Measurements from ENCODE around the gene PXN. TPM values are rescaled to one million over a fixed set of nuclear protein-coding genes. Genes with fewer than 3 reads are reported as not detected.

PXN gene
- total and polyA plus RNA-seq, 2 of the 13 experiments (the other 11 are each of a cell fraction or from before 2014, with no cell fraction given) = 13.6 to 14.2 TPM

DNA sequence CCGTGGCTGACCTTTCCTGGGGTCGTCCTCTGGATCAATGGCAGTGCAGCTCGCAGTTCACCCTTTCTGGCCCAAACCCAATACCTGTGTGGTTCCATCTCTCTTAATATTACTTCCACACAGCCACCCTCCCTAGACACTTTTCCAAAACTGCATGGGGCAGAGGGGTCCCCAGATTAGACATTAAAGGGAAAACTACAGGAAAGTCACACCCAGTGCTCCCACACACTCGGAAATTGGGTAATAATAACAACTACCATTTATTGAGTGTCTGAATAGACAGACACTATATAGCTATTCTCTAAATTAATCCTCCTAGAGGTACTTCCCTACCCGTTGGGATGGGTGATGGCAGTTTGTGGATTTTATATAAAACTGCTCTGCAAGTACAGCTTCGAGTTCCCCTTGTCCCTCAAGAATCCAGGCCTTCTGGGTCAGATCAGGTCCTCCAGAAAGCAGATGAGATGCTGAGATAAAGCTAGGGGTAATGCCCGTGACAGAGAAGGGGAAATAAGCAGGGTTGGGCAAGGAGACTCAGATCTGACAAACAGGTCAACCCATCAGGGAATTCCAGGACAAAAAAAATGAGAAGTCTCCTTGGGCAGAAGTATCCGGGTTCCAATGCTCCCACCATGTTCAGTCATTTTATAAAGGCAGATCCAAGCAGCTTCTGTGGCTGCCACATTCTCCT is 795 bp upstream of the PXN start (continued):
- TF ChIP-seq, protein P1, sequence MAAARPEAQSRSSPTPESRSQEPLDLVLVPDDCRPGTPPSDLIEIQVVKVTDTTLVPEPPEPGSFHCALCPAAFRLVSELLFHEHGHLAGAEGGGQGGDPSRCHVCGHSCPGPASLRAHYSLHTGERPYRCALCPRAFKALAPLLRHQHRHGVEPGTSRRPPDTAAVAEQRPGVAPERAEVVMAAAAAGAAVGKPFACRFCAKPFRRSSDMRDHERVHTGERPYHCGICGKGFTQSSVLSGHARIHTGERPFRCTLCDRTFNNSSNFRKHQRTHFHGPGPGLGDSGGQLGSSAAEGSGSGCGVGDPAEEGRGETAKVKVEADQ (CRISPR knock-in tag; IDR thresholded peaks at IDR 0.05; ENCODE audit: borderline replicate concordance) = no peak
- no peak for TF ChIP-seq ZNF768 (CRISPR knock-in tag; IDR thresholded peaks at IDR 0.05)
- TF ChIP-seq, protein P2, sequence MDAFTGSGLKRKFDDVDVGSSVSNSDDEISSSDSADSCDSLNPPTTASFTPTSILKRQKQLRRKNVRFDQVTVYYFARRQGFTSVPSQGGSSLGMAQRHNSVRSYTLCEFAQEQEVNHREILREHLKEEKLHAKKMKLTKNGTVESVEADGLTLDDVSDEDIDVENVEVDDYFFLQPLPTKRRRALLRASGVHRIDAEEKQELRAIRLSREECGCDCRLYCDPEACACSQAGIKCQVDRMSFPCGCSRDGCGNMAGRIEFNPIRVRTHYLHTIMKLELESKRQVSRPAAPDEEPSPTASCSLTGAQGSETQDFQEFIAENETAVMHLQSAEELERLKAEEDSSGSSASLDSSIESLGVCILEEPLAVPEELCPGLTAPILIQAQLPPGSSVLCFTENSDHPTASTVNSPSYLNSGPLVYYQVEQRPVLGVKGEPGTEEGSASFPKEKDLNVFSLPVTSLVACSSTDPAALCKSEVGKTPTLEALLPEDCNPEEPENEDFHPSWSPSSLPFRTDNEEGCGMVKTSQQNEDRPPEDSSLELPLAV (CRISPR knock-in tag; conservative IDR thresholded peaks at IDR 0.05; ENCODE audit: low read depth) = no peak
- no peak; the same call in 1 of the 2 replicates for TF ChIP-seq SALL1 (CRISPR knock-in tag; IDR thresholded peaks at IDR 0.05)
- TF ChIP-seq, protein P3, sequence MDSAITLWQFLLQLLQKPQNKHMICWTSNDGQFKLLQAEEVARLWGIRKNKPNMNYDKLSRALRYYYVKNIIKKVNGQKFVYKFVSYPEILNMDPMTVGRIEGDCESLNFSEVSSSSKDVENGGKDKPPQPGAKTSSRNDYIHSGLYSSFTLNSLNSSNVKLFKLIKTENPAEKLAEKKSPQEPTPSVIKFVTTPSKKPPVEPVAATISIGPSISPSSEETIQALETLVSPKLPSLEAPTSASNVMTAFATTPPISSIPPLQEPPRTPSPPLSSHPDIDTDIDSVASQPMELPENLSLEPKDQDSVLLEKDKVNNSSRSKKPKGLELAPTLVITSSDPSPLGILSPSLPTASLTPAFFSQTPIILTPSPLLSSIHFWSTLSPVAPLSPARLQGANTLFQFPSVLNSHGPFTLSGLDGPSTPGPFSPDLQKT (CRISPR knock-in tag; IDR thresholded peaks at IDR 0.05; ENCODE audit: borderline replicate concordance) = no peak
- no peak for TF ChIP-seq TSC22D2 (CRISPR knock-in tag; IDR thresholded peaks at IDR 0.05; ENCODE audit: borderline replicate concordance)
- no peak for TF ChIP-seq ZNF564 (CRISPR knock-in tag; IDR thresholded peaks at IDR 0.05)
- TF ChIP-seq MTA3 (CRISPR knock-in tag; IDR thresholded peaks at IDR 0.05) = no peak
- TF ChIP-seq ZNF329 (CRISPR knock-in tag; IDR thresholded peaks at IDR 0.05; ENCODE audit: low read depth) = no peak
- TF ChIP-seq, protein P4, sequence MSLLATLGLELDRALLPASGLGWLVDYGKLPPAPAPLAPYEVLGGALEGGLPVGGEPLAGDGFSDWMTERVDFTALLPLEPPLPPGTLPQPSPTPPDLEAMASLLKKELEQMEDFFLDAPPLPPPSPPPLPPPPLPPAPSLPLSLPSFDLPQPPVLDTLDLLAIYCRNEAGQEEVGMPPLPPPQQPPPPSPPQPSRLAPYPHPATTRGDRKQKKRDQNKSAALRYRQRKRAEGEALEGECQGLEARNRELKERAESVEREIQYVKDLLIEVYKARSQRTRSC (CRISPR knock-in tag; IDR thresholded peaks at IDR 0.05; ENCODE audit: low read depth) = no peak

Measured in HepG2 (cell line).